Keratinocyte (primary cell): Measurements from ENCODE around the gene BASP1. TPM values are rescaled to one million over a fixed set of nuclear protein-coding genes. Genes with fewer than 3 reads are reported as not detected.

Experiments used
- DNase-seq: peaks from one replicate; pipeline ENCODE4 v3.0.0-alpha.2; 2011; ENCODE audit warnings: low read depth, missing footprints, low spot score
- FAIRE-seq: peaks from 2 replicates; lab custom pipeline; 2011; peaks lifted over from hg19 to GRCh38; lab: Jason Lieb, UNC
- H2AFZ ChIP-seq: 2 replicates; pipeline ENCODE4 v1.6.0; 2012; ENCODE audit warnings: low read length, control low read depth, inconsistent platforms; ENCODE audit not compliant: control insufficient read depth
- H3K27ac ChIP-seq: 2 replicates; pipeline ENCODE4 v1.5.1; 2011; ENCODE audit warnings: low read length; ENCODE audit not compliant: control insufficient read depth, insufficient read depth
- H3K27me3 ChIP-seq: 3 replicates; pipeline ENCODE4 v1.6.0; 2011; ENCODE audit warnings: low read length; ENCODE audit not compliant: control insufficient read depth, insufficient read depth; ENCODE audit errors: extremely low read depth
- H3K36me3 ChIP-seq, 2 experiments: 2 replicates in 1 of 2; 3 replicates in 1 of 2; pipeline ENCODE4 v1.5.1; 2011; ENCODE audit warnings: low read length in 2 of 2, mild to moderate bottlenecking in 1 of 2; ENCODE audit not compliant: control insufficient read depth in 2 of 2, insufficient read depth in 2 of 2; ENCODE audit errors: extremely low read depth in 1 of 2
- H3K4me1 ChIP-seq: 3 replicates; pipeline ENCODE4 v1.5.1; 2011; ENCODE audit warnings: low read length; ENCODE audit not compliant: control insufficient read depth, insufficient read depth; ENCODE audit errors: extremely low read depth
- H3K4me2 ChIP-seq: 3 replicates; pipeline ENCODE4 v1.6.0; 2011; ENCODE audit warnings: low read depth, low read length; ENCODE audit not compliant: control insufficient read depth, insufficient read depth; ENCODE audit errors: extremely low read depth
- H3K4me3 ChIP-seq, 3 experiments: fragments of 200-600 bp in 1 of 3; sonication (generic) in 1 of 3; 2 replicates in 2 of 3; 3 replicates in 1 of 3; pipeline ENCODE4 v1.5.1; 2011 to 2016; ENCODE audit warnings: low read length in 3 of 3, mild to moderate bottlenecking in 3 of 3, control low read depth in 2 of 3, inconsistent platforms in 1 of 3, low read depth in 1 of 3, mixed read lengths in 1 of 3, mixed run types in 1 of 3, moderate library complexity in 1 of 3; ENCODE audit not compliant: control insufficient read depth in 2 of 3, insufficient read depth in 2 of 3; ENCODE audit errors: extremely low read depth in 1 of 3
- H3K79me2 ChIP-seq: 2 replicates; pipeline ENCODE4 v1.6.0; 2012; ENCODE audit warnings: low read length; ENCODE audit not compliant: control insufficient read depth, insufficient read depth
- H3K9ac ChIP-seq: 3 replicates; pipeline ENCODE4 v1.6.0; 2011; ENCODE audit warnings: low read length; ENCODE audit not compliant: control insufficient read depth, insufficient read depth; ENCODE audit errors: extremely low read depth
- H3K9me1 ChIP-seq: 3 replicates; pipeline ENCODE4 v1.6.0; 2011; ENCODE audit warnings: low read length; ENCODE audit not compliant: control insufficient read depth, insufficient read depth; ENCODE audit errors: extremely low read depth
- H3K9me3 ChIP-seq: 2 replicates; pipeline ENCODE4 v1.5.1; 2012; ENCODE audit warnings: low read depth, low read length; ENCODE audit not compliant: control insufficient read depth
- H4K20me1 ChIP-seq: 3 replicates; pipeline ENCODE4 v1.6.0; 2011; ENCODE audit warnings: low read length; ENCODE audit not compliant: control insufficient read depth, insufficient read depth; ENCODE audit errors: extremely low read depth
- CTCF ChIP-seq, 3 experiments: IDR thresholded peaks in 1 of 3; conservative IDR thresholded peaks in 1 of 3; optimal IDR thresholded peaks in 1 of 3; 2 replicates in 2 of 3; 3 replicates in 1 of 3; pipeline versions ENCODE3 to v1.5.1; 2011; ENCODE audit warnings: low read length in 3 of 3, mild to moderate bottlenecking in 3 of 3, moderate library complexity in 2 of 3, control low read depth in 1 of 3, inconsistent platforms in 1 of 3; ENCODE audit not compliant: insufficient read depth in 2 of 3; ENCODE audit errors: extremely low read depth in 1 of 3
- EZH2 ChIP-seq: IDR thresholded peaks from one replicate; pipeline ENCODE4 v1.6.1; 2012; ENCODE audit warnings: inconsistent platforms, mild to moderate bottlenecking, low read length, moderate library complexity
- dilution Hi-C: fragments of 300-500 bp; cut with MboI; formaldehyde crosslinking; loops from one replicate; pipeline ENCODE4 v1.7.0; 2020; ENCODE audit warnings: low sequenced_read_pairs; ENCODE audit not compliant: extremely low pct_ligation_motif_present
- polyA plus RNA-seq, 5 experiments: library from polyadenylated mRNA; depleted of rRNA in 3 of 5; stranded (reverse) in 3 of 5; stranded (forward) in 1 of 5; unstranded in 1 of 5; fragments of >200 nt; gene quantifications; 1 replicate in 1 of 5; 2 replicates in 3 of 5; 3 replicates in 1 of 5; pipeline versions ENCODE4 v1.2.1 to v1.2.3, GENCODE V29; 2011 to 2012; ENCODE audit warnings: missing spikeins in 2 of 5, low read depth in 1 of 5, low replicate concordance in 1 of 5

BASP1 gene
- polyA plus RNA-seq, 1 donor (not counting 4 experiments of a cell fraction or from before 2014, with no cell fraction given) = 127 TPM

DNA sequence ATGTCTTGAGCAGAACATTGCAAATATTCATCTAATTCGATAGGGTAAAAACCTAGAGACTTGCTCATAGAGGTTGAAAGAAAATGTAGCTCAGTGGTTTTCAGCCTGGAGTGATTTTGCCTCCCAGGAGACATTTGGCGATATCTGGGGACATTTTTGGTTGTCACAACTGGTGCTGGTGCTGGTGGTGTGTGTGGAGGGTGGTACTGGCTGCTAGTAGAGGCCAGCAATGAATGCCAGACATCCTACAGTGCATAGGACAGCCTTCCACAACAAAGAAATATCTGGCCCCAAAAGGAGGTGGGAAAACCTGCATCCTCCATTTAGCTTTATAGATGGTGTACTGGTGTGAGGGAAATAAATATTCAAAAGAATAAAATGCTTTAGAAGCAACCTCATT lies 2.1 kb upstream of the BASP1 start:
- H2AFZ ChIP-seq = no peak overlapping the region
- no peak for DNase-seq
- H3K27me3 ChIP-seq = no peaks in the 10 kb centered on the region
- H3K36me3 ChIP-seq = peaks cover 0 to 7% of the 10 kb centered on the region in 2 experiments
- FAIRE-seq = no peak
- H4K20me1 ChIP-seq = no peaks in the 10 kb centered on the region
- no peak for TF ChIP-seq EZH2
- no peak for TF ChIP-seq CTCF (optimal IDR thresholded peaks at IDR 0.05 in 1 of 3, IDR thresholded peaks at IDR 0.05 in 1 of 3, conservative IDR thresholded peaks at IDR 0.05 in 1 of 3; ENCODE audit: extremely low read depth in 1 of 3, insufficient read depth in 2 of 3, low read length in 3 of 3)
- dilution Hi-C loops = no loop called here
- no peaks in the 10 kb centered on the region for H3K9me1 ChIP-seq
- H3K79me2 ChIP-seq = peaks cover 24% of the 10 kb centered on the region
- no peaks in the 10 kb centered on the region for H3K9me3 ChIP-seq
- peaks cover 13% of the 10 kb centered on the region for H3K4me1 ChIP-seq
- H3K4me3 ChIP-seq = no peak overlapping the region
- no peak overlapping the region for H3K4me2 ChIP-seq
- H3K27ac ChIP-seq = no peak overlapping the region
- no peak overlapping the region for H3K9ac ChIP-seq

GRCh38 chr5:17216176-17216973 lies 1.1 kb upstream of the BASP1 start:
- Histone ChIP-seq H3K36me3 (peaks cover 0 to 7% of the 10 kb centered on the region in 2 experiments), H3K9ac (peak overlapping the region; percentile 37), H3K27ac (no peak overlapping the region), H3K9me3 (no peaks in the 10 kb centered on the region), H3K4me1 (peaks cover 14% of the 10 kb centered on the region), H3K27me3 (no peaks in the 10 kb centered on the region), H3K4me3 (peak overlapping the region; percentile 70 to 89 (median 76)), H3K4me2 (peak overlapping the region; percentile 98), H3K79me2 (peaks cover 34% of the 10 kb centered on the region), H2AFZ (peak overlapping the region; percentile 88), H4K20me1 (no peaks in the 10 kb centered on the region), H3K9me1 (no peaks in the 10 kb centered on the region)
- DNase-seq = no peak
- TF ChIP-seq EZH2 = no peak
- TF ChIP-seq CTCF (optimal IDR thresholded peaks at IDR 0.05 in 1 of 3, IDR thresholded peaks at IDR 0.05 in 1 of 3, conservative IDR thresholded peaks at IDR 0.05 in 1 of 3; ENCODE audit: extremely low read depth in 1 of 3, insufficient read depth in 2 of 3, low read length in 3 of 3) = peak; percentile 69 to 82 (median 80)
- FAIRE-seq = peak; percentile 94
- dilution Hi-C loops = no loop called here
